Measurements from ENCODE around the gene HDAC4.
A peak's percentile ranks its signal among the peaks of the same experiment; 100 is the strongest.

The HDAC4 gene

GRCh38 chr2:239326831-239327535 is 73.8 kb downstream of the HDAC4 start:
- DNase-seq (ENCODE audit: low read depth), result no peak

GRCh38 chr2:239324456-239324855 is 76.4 kb downstream of the HDAC4 start:
- no peak for DNase-seq (ENCODE audit: low read depth)

- no peak for DNase-seq (ENCODE audit: low read depth)
Measured at GRCh38 chr2:239323447-239323846, 77.4 kb downstream of the HDAC4 start.

GRCh38 chr2:239322416-239323086 is 78.3 kb downstream of the HDAC4 start:
- DNase-seq (ENCODE audit: low read depth), result no peak

- DNase-seq (ENCODE audit: low read depth), result peak; percentile 56
Measured at GRCh38 chr2:239321596-239322415, 79.0 kb downstream of the HDAC4 start.

GRCh38 chr2:239318790-239319661 is 81.8 kb downstream of the HDAC4 start:
- DNase-seq (ENCODE audit: low read depth), result no peak

GRCh38 chr2:239318151-239318611 is 82.6 kb downstream of the HDAC4 start:
- no peak for DNase-seq (ENCODE audit: low read depth)

- no peak for DNase-seq (ENCODE audit: low read depth)
Measured at GRCh38 chr2:239316562-239317465, 84.0 kb downstream of the HDAC4 start.

GRCh38 chr2:239315308-239315707 is 85.5 kb downstream of the HDAC4 start:
- DNase-seq (ENCODE audit: low read depth), result no peak

GRCh38 chr2:239313776-239314175 is 87.0 kb downstream of the HDAC4 start:
- no peak for DNase-seq (ENCODE audit: low read depth)

- DNase-seq (ENCODE audit: low read depth), result no peak
Measured at GRCh38 chr2:239312741-239313667, 87.8 kb downstream of the HDAC4 start.

- no peak for DNase-seq (ENCODE audit: low read depth)
Measured at GRCh38 chr2:239312081-239312511, 88.7 kb downstream of the HDAC4 start.

GRCh38 chr2:239311132-239312040 is 89.4 kb downstream of the HDAC4 start:
- DNase-seq (ENCODE audit: low read depth), result no peak

- no peak for DNase-seq (ENCODE audit: low read depth)
Measured at GRCh38 chr2:239310401-239311061, 90.3 kb downstream of the HDAC4 start.

GRCh38 chr2:239309398-239310245 is 91.2 kb downstream of the HDAC4 start:
- no peak for DNase-seq (ENCODE audit: low read depth)

- DNase-seq (ENCODE audit: low read depth), result no peak
Measured at GRCh38 chr2:239308661-239309397, 92.0 kb downstream of the HDAC4 start.
